GM23338 (cell line): ENCODE measurements around the gene BCAS3. TPM values are rescaled to one million over a fixed set of nuclear protein-coding genes. Genes with fewer than 3 reads are reported as not detected.

Experiments used
- ATAC-seq: fragments of 200-7000 bp; cut with Tn5 transposase; 3 replicates; pipeline ENCODE4 v1.9.1; 2020
- DNase-seq: peaks from one replicate; pipeline ENCODE4 v3.0.0-alpha.2; 2015; ENCODE audit warnings: low spot score
- H2AFZ ChIP-seq: fragments of 200-600 bp; sonication (generic); 2 replicates; pipeline ENCODE4 v1.8.0; 2016; ENCODE audit warnings: antibody characterized with exemption, mild to moderate bottlenecking, moderate library complexity
- H3F3A ChIP-seq: fragments of 200-600 bp; sonication (generic); replicated peaks from 2 replicates; pipeline ENCODE4 v1.8.0; 2017; ENCODE audit warnings: antibody characterized with exemption, mixed run types, low read depth
- H3K27ac ChIP-seq: fragments of 200-600 bp; sonication (generic); 2 replicates; pipeline ENCODE4 v1.6.1; 2016; ENCODE audit warnings: low read depth
- H3K27me3 ChIP-seq: fragments of 200-600 bp; sonication (generic); 2 replicates; pipeline ENCODE4 v1.8.0; 2016; ENCODE audit warnings: mild to moderate bottlenecking, mixed run types, moderate library complexity; ENCODE audit not compliant: insufficient read depth
- H3K36me3 ChIP-seq: fragments of 200-600 bp; sonication (generic); 2 replicates; pipeline ENCODE4 v1.8.0; 2016; ENCODE audit warnings: mild to moderate bottlenecking; ENCODE audit not compliant: insufficient read depth
- H3K4me1 ChIP-seq: fragments of 200-600 bp; sonication (generic); 2 replicates; pipeline ENCODE4 v1.8.0; 2016; ENCODE audit warnings: mild to moderate bottlenecking, moderate library complexity; ENCODE audit not compliant: insufficient read depth
- H3K4me2 ChIP-seq: fragments of 200-600 bp; sonication (generic); 2 replicates; pipeline ENCODE4 v1.7.1; 2017; ENCODE audit warnings: mixed run types
- H3K4me3 ChIP-seq: fragments of 200-600 bp; sonication (generic); 2 replicates; pipeline ENCODE4 v1.6.1; 2016; ENCODE audit warnings: mixed run types
- H3K79me2 ChIP-seq: fragments of 200-600 bp; sonication (generic); replicated peaks from 2 replicates; pipeline ENCODE4 v1.8.0; 2017; ENCODE audit warnings: mild to moderate bottlenecking; ENCODE audit not compliant: insufficient read depth
- H3K9me2 ChIP-seq: fragments of 200-600 bp; sonication (generic); 2 replicates; pipeline ENCODE4 v1.8.0; 2017; ENCODE audit not compliant: insufficient read depth
- H4K20me1 ChIP-seq: fragments of 200-600 bp; sonication (generic); replicated peaks from 2 replicates; pipeline ENCODE4 v1.8.0; 2017; ENCODE audit warnings: mild to moderate bottlenecking; ENCODE audit not compliant: insufficient read depth
- H3K27ac Mint-ChIP-seq: 2 replicates; pipeline ENCODE4 v1.8.0; 2020; ENCODE audit warnings: inconsistent platforms, mild to moderate bottlenecking, moderate library complexity, mixed read lengths
- H3K27me3 Mint-ChIP-seq: 3 replicates; pipeline ENCODE4 v1.8.0; 2022; ENCODE audit warnings: low read depth, mild to moderate bottlenecking, moderate library complexity, mixed read lengths, inconsistent platforms; ENCODE audit not compliant: insufficient read depth, poor library complexity
- H3K36me3 Mint-ChIP-seq: 3 replicates; pipeline ENCODE4 v1.8.0; 2021; ENCODE audit warnings: low read depth, mild to moderate bottlenecking, inconsistent platforms, moderate library complexity, mixed read lengths
- H3K4me1 Mint-ChIP-seq: 3 replicates; pipeline ENCODE4 v1.8.0; 2020; ENCODE audit warnings: mild to moderate bottlenecking, inconsistent platforms, mixed read lengths
- H3K4me3 Mint-ChIP-seq: 3 replicates; pipeline ENCODE4 v1.8.0; 2021; ENCODE audit warnings: moderate library complexity, mild to moderate bottlenecking, inconsistent platforms, mixed read lengths
- H3K9me3 Mint-ChIP-seq: 3 replicates; pipeline ENCODE4 v1.8.0; 2020; ENCODE audit warnings: moderate library complexity, mild to moderate bottlenecking, inconsistent platforms, mixed read lengths
- CREB1 ChIP-seq: fragments of 250-450 bp; sonication (Bioruptor Pico); IDR thresholded peaks from 2 replicates; pipeline ENCODE4 v1.5.0; 2020; ENCODE audit warnings: low read depth, mild to moderate bottlenecking, moderate library complexity
- EZH2phosphoT487 ChIP-seq: fragments of 200-600 bp; sonication (generic); IDR thresholded peaks from one replicate; pipeline ENCODE4 v1.8.1; 2018; ENCODE audit warnings: antibody characterized with exemption; ENCODE audit not compliant: unreplicated experiment
- JUNB ChIP-seq: IDR thresholded peaks from one replicate; pipeline ENCODE4 v1.6.1; 2016; ENCODE audit warnings: antibody characterized with exemption; ENCODE audit not compliant: unreplicated experiment
- POLR2AphosphoS5 ChIP-seq: IDR thresholded peaks from 2 replicates; pipeline ENCODE4 v1.6.1; 2016; ENCODE audit warnings: antibody characterized with exemption, low read depth
- ZNF331 ChIP-seq: fragments of 250-450 bp; sonication (Bioruptor Pico); IDR thresholded peaks from 2 replicates; pipeline ENCODE4 v1.5.0; 2020; ENCODE audit warnings: low read depth, mild to moderate bottlenecking, moderate library complexity
- polyA plus RNA-seq: library from polyadenylated mRNA; unstranded; fragments of >200 nt; fragmentation: Nextera tagmentation; extraction: Ambion mirVana; gene quantifications from 2 replicates; pipeline ENCODE4 v1.2.1, GENCODE V29; 2016
- total RNA-seq: library from RNA; depleted of rRNA; stranded (reverse); fragments of >200 nt; shearing (Covaris generic); gene quantifications from 2 replicates; pipeline ENCODE4 v1.2.3, GENCODE V29; 2014
- TF ChIP-seq, protein P1 (sequence below): IDR thresholded peaks from one replicate; pipeline ENCODE4 v1.6.1; 2018; ENCODE audit warnings: antibody characterized with exemption; ENCODE audit not compliant: unreplicated experiment
- TF ChIP-seq, protein P2 (sequence below): IDR thresholded peaks from 2 replicates; pipeline ENCODE4 v1.6.1; 2016; ENCODE audit warnings: antibody characterized with exemption
- TF ChIP-seq, protein P3 (sequence below), 2 experiments: fragments of 200-600 bp in 1 of 2; sonication (generic) in 1 of 2; conservative IDR thresholded peaks; 2 replicates each; pipeline versions ENCODE4 v1.5.1 to v1.6.1; 2016 to 2017; ENCODE audit warnings: antibody characterized with exemption in 2 of 2, low read depth in 2 of 2, mild to moderate bottlenecking in 2 of 2, moderate library complexity in 1 of 2
- TF ChIP-seq, protein P4 (sequence below): fragments of 250-450 bp; sonication (Bioruptor Pico); IDR thresholded peaks from 2 replicates; pipeline ENCODE4 v1.5.0; 2020; ENCODE audit warnings: mild to moderate bottlenecking, moderate library complexity

Gene BCAS3
- total and polyA plus RNA-seq, 2 experiments from 2014 or later = 8.2 to 28.0 TPM

DNA sequence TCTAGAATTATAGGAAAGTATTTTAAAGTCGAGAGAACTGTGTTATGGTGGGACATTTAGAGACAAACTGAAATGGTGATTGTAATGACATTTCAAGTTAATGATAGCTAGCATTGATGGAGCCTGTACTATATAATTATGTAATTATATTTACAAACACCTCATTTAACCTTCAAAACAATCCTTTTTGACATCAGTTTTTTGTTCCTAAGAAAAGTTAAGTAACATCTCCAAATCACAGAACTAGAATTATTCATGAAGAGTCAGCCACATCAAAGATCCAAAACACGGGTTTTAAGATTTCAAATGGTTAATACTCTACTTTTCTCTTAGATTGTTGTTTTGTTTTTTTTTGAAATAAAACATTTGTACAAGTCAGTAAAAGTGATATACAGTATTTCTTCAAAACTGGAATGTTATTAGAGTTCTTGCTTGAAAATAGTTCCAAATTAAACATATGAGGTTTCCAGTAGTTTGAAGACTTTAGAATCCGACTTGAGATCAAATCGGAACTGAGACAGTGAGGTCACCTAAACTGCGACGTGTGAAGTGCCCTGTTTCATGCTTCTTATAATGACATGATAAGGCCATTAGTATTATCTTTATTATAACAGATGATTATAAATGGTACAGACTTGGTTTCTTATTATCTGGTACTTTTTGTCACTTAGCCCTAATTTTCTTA is 457.0 kb downstream of the BCAS3 start:
- no peak overlapping the region for H3K4me3 ChIP-seq
- H3K79me2 ChIP-seq = no peaks in the 10 kb centered on the region
- no peak overlapping the region for H2AFZ ChIP-seq
- no peaks in the 10 kb centered on the region for H3K9me3 Mint-ChIP-seq
- DNase-seq (no peak), ATAC-seq (no peak)
- no peaks in the 10 kb centered on the region for H3K36me3 ChIP-seq
- H3K4me1 Mint-ChIP-seq = no peaks in the 10 kb centered on the region
- H3K27ac Mint-ChIP-seq = no peak overlapping the region
- no peak overlapping the region for H3K27ac ChIP-seq
- H3K27me3 Mint-ChIP-seq = no peaks in the 10 kb centered on the region
- no peaks in the 10 kb centered on the region for H3K9me2 ChIP-seq
- H4K20me1 ChIP-seq = no peaks in the 10 kb centered on the region
- no peak overlapping the region for H3K4me3 Mint-ChIP-seq
- H3K4me1 ChIP-seq = no peaks in the 10 kb centered on the region
- no peak overlapping the region for H3K4me2 ChIP-seq
- no peak for TF ChIP-seq EZH2phosphoT487
- H3K36me3 Mint-ChIP-seq = no peaks in the 10 kb centered on the region
- H3K27me3 ChIP-seq = no peaks in the 10 kb centered on the region
- H3F3A ChIP-seq = no peaks in the 10 kb centered on the region

DNA sequence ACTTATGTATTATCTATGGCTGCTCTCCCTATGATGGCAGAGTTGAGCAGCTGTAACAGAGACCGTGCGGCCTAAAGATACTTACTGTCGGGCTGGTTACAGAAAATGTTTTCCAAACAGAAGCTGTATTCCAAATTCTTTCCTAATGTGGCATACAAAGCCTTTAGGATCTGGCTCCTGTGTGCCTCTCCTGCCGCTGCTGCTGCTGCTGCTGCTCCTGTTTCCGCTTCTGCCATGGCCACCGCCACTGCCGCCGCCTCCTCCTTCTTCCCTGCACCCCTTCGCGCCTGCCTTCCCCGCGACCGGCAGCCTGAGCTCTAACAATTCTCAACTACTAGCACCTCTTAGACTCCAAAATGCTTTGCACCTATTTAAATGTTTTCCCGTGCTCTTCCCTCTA is 458.1 kb downstream of the BCAS3 start:
- Histone ChIP-seq H3K27me3 (no peaks in the 10 kb centered on the region), H3K36me3 (no peaks in the 10 kb centered on the region), H3K79me2 (no peaks in the 10 kb centered on the region), H3F3A (no peaks in the 10 kb centered on the region), H4K20me1 (no peaks in the 10 kb centered on the region), H3K4me2 (no peak overlapping the region), H2AFZ (no peak overlapping the region), H3K4me1 (no peaks in the 10 kb centered on the region), H3K9me2 (no peaks in the 10 kb centered on the region), H3K27ac (no peak overlapping the region), H3K4me3 (no peak overlapping the region)
- no peaks in the 10 kb centered on the region for H3K27me3 Mint-ChIP-seq
- H3K36me3 Mint-ChIP-seq = no peaks in the 10 kb centered on the region
- no peak overlapping the region for H3K4me3 Mint-ChIP-seq
- peak; percentile 34; the same call in 2 of the 3 replicates for ATAC-seq
- DNase-seq = no peak
- H3K4me1 Mint-ChIP-seq = no peaks in the 10 kb centered on the region
- H3K9me3 Mint-ChIP-seq = no peaks in the 10 kb centered on the region
- H3K27ac Mint-ChIP-seq = no peak overlapping the region
- TF ChIP-seq JUNB (no peak), CREB1 (CRISPR knock-in tag) (no peak), POLR2AphosphoS5 (no peak), ZNF331 (CRISPR knock-in tag) (no peak), EZH2phosphoT487 (no peak)
- TF ChIP-seq, protein P1, sequence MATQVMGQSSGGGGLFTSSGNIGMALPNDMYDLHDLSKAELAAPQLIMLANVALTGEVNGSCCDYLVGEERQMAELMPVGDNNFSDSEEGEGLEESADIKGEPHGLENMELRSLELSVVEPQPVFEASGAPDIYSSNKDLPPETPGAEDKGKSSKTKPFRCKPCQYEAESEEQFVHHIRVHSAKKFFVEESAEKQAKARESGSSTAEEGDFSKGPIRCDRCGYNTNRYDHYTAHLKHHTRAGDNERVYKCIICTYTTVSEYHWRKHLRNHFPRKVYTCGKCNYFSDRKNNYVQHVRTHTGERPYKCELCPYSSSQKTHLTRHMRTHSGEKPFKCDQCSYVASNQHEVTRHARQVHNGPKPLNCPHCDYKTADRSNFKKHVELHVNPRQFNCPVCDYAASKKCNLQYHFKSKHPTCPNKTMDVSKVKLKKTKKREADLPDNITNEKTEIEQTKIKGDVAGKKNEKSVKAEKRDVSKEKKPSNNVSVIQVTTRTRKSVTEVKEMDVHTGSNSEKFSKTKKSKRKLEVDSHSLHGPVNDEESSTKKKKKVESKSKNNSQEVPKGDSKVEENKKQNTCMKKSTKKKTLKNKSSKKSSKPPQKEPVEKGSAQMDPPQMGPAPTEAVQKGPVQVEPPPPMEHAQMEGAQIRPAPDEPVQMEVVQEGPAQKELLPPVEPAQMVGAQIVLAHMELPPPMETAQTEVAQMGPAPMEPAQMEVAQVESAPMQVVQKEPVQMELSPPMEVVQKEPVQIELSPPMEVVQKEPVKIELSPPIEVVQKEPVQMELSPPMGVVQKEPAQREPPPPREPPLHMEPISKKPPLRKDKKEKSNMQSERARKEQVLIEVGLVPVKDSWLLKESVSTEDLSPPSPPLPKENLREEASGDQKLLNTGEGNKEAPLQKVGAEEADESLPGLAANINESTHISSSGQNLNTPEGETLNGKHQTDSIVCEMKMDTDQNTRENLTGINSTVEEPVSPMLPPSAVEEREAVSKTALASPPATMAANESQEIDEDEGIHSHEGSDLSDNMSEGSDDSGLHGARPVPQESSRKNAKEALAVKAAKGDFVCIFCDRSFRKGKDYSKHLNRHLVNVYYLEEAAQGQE = no peak
- TF ChIP-seq, protein P2, sequence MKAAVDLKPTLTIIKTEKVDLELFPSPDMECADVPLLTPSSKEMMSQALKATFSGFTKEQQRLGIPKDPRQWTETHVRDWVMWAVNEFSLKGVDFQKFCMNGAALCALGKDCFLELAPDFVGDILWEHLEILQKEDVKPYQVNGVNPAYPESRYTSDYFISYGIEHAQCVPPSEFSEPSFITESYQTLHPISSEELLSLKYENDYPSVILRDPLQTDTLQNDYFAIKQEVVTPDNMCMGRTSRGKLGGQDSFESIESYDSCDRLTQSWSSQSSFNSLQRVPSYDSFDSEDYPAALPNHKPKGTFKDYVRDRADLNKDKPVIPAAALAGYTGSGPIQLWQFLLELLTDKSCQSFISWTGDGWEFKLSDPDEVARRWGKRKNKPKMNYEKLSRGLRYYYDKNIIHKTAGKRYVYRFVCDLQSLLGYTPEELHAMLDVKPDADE = no peak
- TF ChIP-seq, protein P3, sequence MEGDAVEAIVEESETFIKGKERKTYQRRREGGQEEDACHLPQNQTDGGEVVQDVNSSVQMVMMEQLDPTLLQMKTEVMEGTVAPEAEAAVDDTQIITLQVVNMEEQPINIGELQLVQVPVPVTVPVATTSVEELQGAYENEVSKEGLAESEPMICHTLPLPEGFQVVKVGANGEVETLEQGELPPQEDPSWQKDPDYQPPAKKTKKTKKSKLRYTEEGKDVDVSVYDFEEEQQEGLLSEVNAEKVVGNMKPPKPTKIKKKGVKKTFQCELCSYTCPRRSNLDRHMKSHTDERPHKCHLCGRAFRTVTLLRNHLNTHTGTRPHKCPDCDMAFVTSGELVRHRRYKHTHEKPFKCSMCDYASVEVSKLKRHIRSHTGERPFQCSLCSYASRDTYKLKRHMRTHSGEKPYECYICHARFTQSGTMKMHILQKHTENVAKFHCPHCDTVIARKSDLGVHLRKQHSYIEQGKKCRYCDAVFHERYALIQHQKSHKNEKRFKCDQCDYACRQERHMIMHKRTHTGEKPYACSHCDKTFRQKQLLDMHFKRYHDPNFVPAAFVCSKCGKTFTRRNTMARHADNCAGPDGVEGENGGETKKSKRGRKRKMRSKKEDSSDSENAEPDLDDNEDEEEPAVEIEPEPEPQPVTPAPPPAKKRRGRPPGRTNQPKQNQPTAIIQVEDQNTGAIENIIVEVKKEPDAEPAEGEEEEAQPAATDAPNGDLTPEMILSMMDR (conservative IDR thresholded peaks at IDR 0.05; ENCODE audit: low read depth in 2 of 2) = no peak
- TF ChIP-seq, protein P4, sequence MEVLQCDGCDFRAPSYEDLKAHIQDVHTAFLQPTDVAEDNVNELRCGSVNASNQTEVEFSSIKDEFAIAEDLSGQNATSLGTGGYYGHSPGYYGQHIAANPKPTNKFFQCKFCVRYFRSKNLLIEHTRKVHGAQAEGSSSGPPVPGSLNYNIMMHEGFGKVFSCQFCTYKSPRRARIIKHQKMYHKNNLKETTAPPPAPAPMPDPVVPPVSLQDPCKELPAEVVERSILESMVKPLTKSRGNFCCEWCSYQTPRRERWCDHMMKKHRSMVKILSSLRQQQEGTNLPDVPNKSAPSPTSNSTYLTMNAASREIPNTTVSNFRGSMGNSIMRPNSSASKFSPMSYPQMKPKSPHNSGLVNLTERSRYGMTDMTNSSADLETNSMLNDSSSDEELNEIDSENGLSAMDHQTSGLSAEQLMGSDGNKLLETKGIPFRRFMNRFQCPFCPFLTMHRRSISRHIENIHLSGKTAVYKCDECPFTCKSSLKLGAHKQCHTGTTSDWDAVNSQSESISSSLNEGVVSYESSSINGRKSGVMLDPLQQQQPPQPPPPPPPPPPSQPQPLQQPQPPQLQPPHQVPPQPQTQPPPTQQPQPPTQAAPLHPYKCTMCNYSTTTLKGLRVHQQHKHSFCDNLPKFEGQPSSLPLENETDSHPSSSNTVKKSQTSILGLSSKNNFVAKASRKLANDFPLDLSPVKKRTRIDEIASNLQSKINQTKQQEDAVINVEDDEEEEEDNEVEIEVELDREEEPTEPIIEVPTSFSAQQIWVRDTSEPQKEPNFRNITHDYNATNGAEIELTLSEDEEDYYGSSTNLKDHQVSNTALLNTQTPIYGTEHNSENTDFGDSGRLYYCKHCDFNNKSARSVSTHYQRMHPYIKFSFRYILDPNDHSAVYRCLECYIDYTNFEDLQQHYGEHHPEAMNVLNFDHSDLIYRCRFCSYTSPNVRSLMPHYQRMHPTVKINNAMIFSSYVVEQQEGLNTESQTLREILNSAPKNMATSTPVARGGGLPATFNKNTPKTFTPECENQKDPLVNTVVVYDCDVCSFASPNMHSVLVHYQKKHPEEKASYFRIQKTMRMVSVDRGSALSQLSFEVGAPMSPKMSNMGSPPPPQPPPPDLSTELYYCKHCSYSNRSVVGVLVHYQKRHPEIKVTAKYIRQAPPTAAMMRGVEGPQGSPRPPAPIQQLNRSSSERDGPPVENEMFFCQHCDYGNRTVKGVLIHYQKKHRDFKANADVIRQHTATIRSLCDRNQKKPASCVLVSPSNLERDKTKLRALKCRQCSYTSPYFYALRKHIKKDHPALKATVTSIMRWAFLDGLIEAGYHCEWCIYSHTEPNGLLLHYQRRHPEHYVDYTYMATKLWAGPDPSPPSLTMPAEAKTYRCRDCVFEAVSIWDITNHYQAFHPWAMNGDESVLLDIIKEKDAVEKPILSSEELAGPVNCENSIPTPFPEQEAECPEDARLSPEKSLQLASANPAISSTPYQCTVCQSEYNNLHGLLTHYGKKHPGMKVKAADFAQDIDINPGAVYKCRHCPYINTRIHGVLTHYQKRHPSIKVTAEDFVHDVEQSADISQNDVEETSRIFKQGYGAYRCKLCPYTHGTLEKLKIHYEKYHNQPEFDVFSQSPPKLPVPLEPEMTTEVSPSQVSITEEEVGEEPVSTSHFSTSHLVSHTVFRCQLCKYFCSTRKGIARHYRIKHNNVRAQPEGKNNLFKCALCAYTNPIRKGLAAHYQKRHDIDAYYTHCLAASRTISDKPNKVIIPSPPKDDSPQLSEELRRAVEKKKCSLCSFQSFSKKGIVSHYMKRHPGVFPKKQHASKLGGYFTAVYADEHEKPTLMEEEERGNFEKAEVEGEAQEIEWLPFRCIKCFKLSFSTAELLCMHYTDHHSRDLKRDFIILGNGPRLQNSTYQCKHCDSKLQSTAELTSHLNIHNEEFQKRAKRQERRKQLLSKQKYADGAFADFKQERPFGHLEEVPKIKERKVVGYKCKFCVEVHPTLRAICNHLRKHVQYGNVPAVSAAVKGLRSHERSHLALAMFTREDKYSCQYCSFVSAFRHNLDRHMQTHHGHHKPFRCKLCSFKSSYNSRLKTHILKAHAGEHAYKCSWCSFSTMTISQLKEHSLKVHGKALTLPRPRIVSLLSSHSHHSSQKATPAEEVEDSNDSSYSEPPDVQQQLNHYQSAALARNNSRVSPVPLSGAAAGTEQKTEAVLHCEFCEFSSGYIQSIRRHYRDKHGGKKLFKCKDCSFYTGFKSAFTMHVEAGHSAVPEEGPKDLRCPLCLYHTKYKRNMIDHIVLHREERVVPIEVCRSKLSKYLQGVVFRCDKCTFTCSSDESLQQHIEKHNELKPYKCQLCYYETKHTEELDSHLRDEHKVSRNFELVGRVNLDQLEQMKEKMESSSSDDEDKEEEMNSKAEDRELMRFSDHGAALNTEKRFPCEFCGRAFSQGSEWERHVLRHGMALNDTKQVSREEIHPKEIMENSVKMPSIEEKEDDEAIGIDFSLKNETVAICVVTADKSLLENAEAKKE = no peak
